Panc1 (cell line): ENCODE data around the gene TDRD7. TPM values are rescaled to one million over a fixed set of nuclear protein-coding genes. Genes with fewer than 3 reads are reported as not detected.

Experiments used
- ATAC-seq: fragments of 200-7000 bp; cut with Tn5 transposase; 2 replicates; pipeline ENCODE4 v1.9.1; 2020; ENCODE audit warnings: mild to moderate bottlenecking, moderate library complexity
- BruUV-seq: library from RNA; stranded (reverse); fragments of 400-500 nt; replicated peaks from 2 replicates; lab custom pipeline; 2021; lab: Mats Ljungman, UMichigan
- CTCF ChIA-PET: fragments of 300-600 bp; sonication (Branson Sonifier 250); formaldehyde crosslinking; loops from one replicate; lab custom pipeline; 2022; ENCODE audit warnings: antibody characterized with exemption; lab: Charles Lee
- POLR2A ChIA-PET: fragments of 300-600 bp; sonication (Branson Sonifier 250); formaldehyde crosslinking; loops from one replicate; lab custom pipeline; 2022; ENCODE audit warnings: antibody characterized with exemption; lab: Charles Lee
- DNase-seq: peaks from one replicate; pipeline ENCODE4 v3.0.0-alpha.2; 2010; ENCODE audit warnings: low read depth, low spot score
- H3K27ac ChIP-seq: 2 replicates; pipeline ENCODE4 v1.5.1; 2011; ENCODE audit warnings: mild to moderate bottlenecking, low read length, inconsistent platforms
- H3K27me3 ChIP-seq: fragments of 200-500 bp; sonication (Bioruptor generic); 2 replicates; pipeline ENCODE4 v1.6.0; 2014; ENCODE audit warnings: low read length, inconsistent platforms; ENCODE audit not compliant: control insufficient read depth, insufficient read depth
- H3K36me3 ChIP-seq: fragments of 200-500 bp; sonication (Bioruptor generic); 2 replicates; pipeline ENCODE4 v1.5.1; 2014; ENCODE audit warnings: inconsistent platforms, mild to moderate bottlenecking, low read length, moderate library complexity; ENCODE audit not compliant: control insufficient read depth, insufficient read depth
- H3K4me1 ChIP-seq: 2 replicates; pipeline ENCODE4 v1.5.1; 2011; ENCODE audit warnings: inconsistent platforms, mild to moderate bottlenecking, low read length, moderate library complexity; ENCODE audit not compliant: control insufficient read depth, insufficient read depth
- H3K4me3 ChIP-seq, 2 experiments: 2 replicates each; pipeline ENCODE4 v1.5.1; 2011 to 2012; ENCODE audit warnings: low read depth in 2 of 2, low read length in 2 of 2, mild to moderate bottlenecking in 2 of 2, inconsistent platforms in 1 of 2, moderate library complexity in 1 of 2
- H3K9me3 ChIP-seq: fragments of 200-500 bp; sonication (Bioruptor generic); 2 replicates; pipeline ENCODE4 v1.5.1; 2014; ENCODE audit warnings: low read depth, mild to moderate bottlenecking, inconsistent platforms, low read length, moderate library complexity; ENCODE audit not compliant: control insufficient read depth, insufficient read depth
- POLR2AphosphoS5 ChIP-seq: IDR thresholded peaks from 2 replicates; pipeline ENCODE4 v1.6.1; 2012; ENCODE audit warnings: mild to moderate bottlenecking, low read depth, low read length, moderate library complexity
- REST ChIP-seq, 2 experiments: IDR thresholded peaks; 2 replicates each; pipeline ENCODE4 v1.6.1; 2011 to 2012; ENCODE audit warnings: low read depth in 2 of 2, control low read depth in 1 of 2, low read length in 1 of 2, mild to moderate bottlenecking in 1 of 2, moderate library complexity in 1 of 2; ENCODE audit not compliant: insufficient read depth in 1 of 2
- SIN3A ChIP-seq: IDR thresholded peaks from 2 replicates; pipeline ENCODE4 v1.6.1; 2012; ENCODE audit warnings: low read depth, mild to moderate bottlenecking, low read length, moderate library complexity, borderline replicate concordance; ENCODE audit not compliant: insufficient read depth
- TCF7L2 ChIP-seq: IDR thresholded peaks from 2 replicates; pipeline ENCODE4 v1.6.1; 2011; ENCODE audit warnings: mild to moderate bottlenecking, low read depth, low read length, inconsistent platforms
- in situ Hi-C: cut with HindIII; loops from 2 replicates; pipeline ENCODE4 v1.10.0; 2016; ENCODE audit warnings: low sequenced_read_pairs, low pct_unique_long_range_greater_than_20kb
- intact Hi-C: fragments of 100-400 bp; cut with micrococcal nuclease; formaldehyde crosslinking; loops from one replicate; pipeline ENCODE4 v1.10.0; 2022; ENCODE audit not compliant: unreplicated experiment
- total RNA-seq: library from RNA; stranded (reverse); gene quantifications from one replicate; pipeline ENCODE4 v1.2.1, GENCODE V29; 2021; ENCODE audit not compliant: unreplicated experiment
- TF ChIP-seq, protein P1 (sequence below): fragments of 450-650 bp; IDR thresholded peaks from 2 replicates; pipeline ENCODE4 v1.5.1; 2017; ENCODE audit warnings: mild to moderate bottlenecking

TDRD7 gene
- total RNA-seq, 1 experiment from 2014 or later: 10.6 TPM

DNA sequence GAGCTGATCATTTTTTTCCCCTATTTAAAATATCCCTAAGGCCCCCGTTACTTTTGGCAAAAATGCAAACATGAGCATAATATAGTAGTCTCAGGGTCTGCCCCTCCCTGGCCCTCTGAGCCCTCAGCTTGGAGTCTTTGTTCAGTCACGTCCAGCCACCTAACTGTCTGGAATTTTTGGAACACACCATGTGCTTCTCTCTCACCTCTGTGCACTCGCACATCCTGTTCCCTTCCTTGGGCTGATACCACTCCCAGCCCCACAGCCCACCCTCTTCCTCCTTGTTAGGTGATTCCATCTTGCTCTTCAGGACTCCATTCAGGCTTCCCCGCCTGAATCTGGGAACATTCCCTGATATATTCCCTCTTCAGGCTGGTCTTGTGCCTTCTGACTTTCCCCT, 16.0 kb downstream of the TDRD7 start:
- no TSS peak for BruUV-seq
- ChIA-PET CTCF (no interaction called here), POLR2A (no interaction called here)
- no peak overlapping the region for H3K4me3 ChIP-seq
- intact Hi-C loops (no loop called here), in situ Hi-C loops (no loop called here)
- no peaks in the 10 kb centered on the region for H3K36me3 ChIP-seq
- no peak overlapping the region for H3K27ac ChIP-seq
- DNase-seq (no peak), ATAC-seq (no peak)
- no peaks in the 10 kb centered on the region for H3K9me3 ChIP-seq
- TF ChIP-seq, protein P1, sequence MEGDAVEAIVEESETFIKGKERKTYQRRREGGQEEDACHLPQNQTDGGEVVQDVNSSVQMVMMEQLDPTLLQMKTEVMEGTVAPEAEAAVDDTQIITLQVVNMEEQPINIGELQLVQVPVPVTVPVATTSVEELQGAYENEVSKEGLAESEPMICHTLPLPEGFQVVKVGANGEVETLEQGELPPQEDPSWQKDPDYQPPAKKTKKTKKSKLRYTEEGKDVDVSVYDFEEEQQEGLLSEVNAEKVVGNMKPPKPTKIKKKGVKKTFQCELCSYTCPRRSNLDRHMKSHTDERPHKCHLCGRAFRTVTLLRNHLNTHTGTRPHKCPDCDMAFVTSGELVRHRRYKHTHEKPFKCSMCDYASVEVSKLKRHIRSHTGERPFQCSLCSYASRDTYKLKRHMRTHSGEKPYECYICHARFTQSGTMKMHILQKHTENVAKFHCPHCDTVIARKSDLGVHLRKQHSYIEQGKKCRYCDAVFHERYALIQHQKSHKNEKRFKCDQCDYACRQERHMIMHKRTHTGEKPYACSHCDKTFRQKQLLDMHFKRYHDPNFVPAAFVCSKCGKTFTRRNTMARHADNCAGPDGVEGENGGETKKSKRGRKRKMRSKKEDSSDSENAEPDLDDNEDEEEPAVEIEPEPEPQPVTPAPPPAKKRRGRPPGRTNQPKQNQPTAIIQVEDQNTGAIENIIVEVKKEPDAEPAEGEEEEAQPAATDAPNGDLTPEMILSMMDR: no peak
- no peak for TF ChIP-seq POLR2AphosphoS5
- no peak for TF ChIP-seq REST (IDR thresholded peaks at IDR 0.05; ENCODE audit: insufficient read depth in 1 of 2, low read depth in 2 of 2, low read length in 1 of 2)
- no peak for TF ChIP-seq SIN3A
- TF ChIP-seq TCF7L2: no peak
- no peaks in the 10 kb centered on the region for H3K27me3 ChIP-seq
- no peaks in the 10 kb centered on the region for H3K4me1 ChIP-seq

DNA sequence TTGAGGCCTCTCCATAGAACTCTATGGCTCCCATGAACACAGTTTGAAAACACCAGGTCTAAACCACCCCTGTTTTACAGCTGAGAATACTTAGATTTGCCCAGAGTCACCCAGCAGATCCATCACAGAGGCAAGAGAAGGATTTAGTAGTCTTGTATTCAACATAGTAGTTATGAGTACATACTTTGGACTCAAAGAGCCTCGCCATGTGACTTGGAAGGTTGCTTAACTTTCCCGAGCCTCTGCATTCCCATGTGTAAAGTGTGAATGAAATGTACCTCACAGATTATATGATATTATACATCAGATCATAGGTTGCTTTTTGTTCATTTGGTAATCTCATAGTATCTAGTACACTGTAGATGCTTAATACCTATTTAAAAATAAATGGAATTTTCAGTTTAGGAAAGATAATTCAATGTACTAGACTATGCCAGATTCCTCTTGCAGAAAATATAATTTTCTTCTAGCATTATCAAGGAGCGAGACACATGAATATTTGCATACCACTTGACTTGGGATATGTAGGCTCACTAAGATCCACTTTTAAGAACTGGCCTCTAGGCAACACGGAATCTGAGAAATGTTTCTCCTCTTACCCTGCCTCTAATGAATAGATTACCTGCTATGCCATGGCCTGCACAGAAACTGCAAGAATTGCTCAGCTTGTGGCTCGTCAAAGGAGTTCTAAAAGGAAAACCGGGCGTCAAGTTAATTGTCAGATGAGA, 18.6 kb downstream of the TDRD7 start:
- no peak for TF ChIP-seq POLR2AphosphoS5
- no peak for TF ChIP-seq TCF7L2
- TF ChIP-seq, protein P1: no peak
- no peak for TF ChIP-seq REST (IDR thresholded peaks at IDR 0.05; ENCODE audit: insufficient read depth in 1 of 2, low read depth in 2 of 2, low read length in 1 of 2)
- TF ChIP-seq SIN3A: no peak
- no peaks in the 10 kb centered on the region for H3K27me3 ChIP-seq
- H3K36me3 ChIP-seq: no peaks in the 10 kb centered on the region
- in situ Hi-C loops: no loop called here
- BruUV-seq: no TSS peak
- no peak for ATAC-seq
- H3K9me3 ChIP-seq: no peaks in the 10 kb centered on the region
- ChIA-PET CTCF (no interaction called here), POLR2A (no interaction called here)
- H3K4me3 ChIP-seq: no peak overlapping the region
- intact Hi-C loops: no loop called here
- H3K4me1 ChIP-seq: no peaks in the 10 kb centered on the region
- no peak overlapping the region for H3K27ac ChIP-seq
- DNase-seq: no peak
